HG02571 (cell line): ENCODE results near the gene EIPR1.

Experiments
- ATAC-seq: cut with Tn5 transposase; IDR thresholded peaks from one replicate; pipeline ENCODE4 v1.9.1; 2021; ENCODE audit warnings: mild to moderate bottlenecking, moderate library complexity; ENCODE audit not compliant: unreplicated experiment

Gene EIPR1

DNA sequence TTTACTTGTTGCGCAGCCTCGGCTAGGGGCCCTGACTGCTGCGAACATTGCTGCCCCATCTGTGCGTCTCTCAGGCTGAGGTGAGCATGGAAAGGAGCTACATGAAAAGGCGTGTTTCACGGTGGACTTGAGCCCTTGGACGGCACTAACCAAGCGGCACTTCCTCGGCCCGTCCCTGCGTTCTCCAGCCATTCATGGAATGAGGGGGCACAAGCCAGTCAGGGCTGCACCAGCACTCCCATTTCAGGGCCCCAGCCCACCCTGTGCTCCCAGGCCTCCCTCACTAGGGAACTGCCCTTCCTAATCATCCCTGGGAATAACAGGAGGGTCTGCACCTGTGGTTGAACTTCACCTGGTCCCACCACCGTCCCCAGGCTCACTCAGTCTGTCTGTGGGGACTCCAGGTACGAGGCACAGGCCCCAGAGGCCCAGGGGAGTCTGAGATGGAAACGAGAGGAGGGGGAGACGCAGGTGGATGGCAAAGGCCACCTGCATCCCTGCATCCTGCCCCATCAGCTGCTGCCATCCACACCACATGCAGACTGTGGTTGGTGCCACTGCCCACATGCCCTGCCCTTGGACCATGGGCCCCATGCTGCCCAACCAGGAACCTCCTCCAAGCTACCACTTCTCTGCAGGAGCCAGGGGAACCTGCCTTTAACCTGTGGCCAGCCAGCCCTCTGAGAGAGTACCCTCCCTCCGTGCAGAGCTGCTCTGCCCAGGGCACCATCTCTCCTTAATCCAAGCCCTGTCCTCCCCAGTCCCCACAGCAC, 99.7 kb downstream of the EIPR1 start:
- ATAC-seq: no peak

DNA sequence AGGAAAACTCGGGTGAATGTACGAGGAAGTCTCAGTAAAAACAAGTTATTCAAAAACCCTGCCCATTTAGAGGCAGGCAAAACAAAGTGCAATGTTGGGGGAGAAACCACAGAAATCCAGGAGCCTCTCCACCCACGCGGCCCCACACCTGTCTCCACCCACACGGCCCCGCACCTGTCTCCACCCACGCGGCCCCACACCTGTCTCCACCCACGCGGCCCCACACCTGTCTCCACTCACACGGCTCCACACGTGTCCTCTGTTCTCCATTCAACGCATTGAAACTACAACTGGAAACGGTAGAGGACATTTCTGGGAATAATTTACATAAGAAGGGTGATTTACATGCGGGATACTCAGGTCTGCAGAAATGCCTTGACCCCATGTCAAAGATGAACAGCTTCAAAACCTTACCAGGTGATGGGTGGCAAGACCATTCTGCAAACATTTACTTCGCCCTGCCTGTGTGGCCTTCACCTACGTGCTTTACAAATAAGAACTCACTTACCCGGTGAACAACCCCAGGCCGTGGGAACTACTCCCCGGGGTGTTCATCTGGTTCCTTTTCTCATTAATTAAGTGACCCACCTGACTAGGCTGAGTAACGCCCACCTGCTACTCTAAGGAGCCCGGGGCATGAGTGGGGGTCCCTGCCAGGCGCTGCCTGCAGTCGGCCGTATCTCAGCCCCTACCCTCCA, 100.4 kb downstream of the EIPR1 start:
- no peak for ATAC-seq

DNA sequence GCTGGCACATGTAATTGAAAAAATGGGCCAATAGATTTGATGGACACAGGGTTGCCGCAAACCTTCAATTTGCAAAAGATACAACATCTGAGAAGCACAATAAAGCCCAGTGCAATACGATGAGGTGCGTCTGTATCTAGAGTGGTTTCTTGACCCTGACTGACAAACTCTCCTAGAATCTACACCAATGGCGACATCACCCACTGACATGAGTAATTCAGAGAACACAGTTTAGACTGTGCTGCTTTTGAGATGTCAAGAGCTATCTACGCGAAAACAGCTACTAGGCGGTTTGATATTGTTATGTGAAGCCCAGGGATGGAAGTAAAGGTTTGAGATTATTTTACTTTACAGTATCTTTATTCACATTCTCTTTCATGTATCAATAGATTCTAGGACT, 104.9 kb downstream of the EIPR1 start:
- no peak for ATAC-seq

GRCh38 chr2:3270095-3270478, 107.5 kb downstream of the EIPR1 start:
- ATAC-seq: no peak

GRCh38 chr2:3269425-3270094, 108.1 kb downstream of the EIPR1 start:
- no peak for ATAC-seq

DNA sequence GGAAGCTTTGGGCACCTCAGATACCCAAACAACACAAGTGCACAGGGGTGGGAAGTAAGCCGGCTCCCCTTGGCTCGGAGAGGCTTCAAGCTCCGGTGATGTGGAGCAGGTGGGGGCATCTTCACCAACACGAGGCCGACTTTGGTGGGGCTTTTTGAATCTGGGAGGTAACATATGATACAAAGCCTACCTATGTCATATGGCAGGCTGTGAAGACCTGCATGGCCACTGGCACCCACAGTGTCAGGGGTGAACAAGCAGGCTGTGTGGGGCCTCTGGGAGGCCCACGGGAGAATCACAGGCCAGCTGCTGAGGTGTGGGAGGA, 109.0 kb downstream of the EIPR1 start:
- ATAC-seq: no peak

DNA sequence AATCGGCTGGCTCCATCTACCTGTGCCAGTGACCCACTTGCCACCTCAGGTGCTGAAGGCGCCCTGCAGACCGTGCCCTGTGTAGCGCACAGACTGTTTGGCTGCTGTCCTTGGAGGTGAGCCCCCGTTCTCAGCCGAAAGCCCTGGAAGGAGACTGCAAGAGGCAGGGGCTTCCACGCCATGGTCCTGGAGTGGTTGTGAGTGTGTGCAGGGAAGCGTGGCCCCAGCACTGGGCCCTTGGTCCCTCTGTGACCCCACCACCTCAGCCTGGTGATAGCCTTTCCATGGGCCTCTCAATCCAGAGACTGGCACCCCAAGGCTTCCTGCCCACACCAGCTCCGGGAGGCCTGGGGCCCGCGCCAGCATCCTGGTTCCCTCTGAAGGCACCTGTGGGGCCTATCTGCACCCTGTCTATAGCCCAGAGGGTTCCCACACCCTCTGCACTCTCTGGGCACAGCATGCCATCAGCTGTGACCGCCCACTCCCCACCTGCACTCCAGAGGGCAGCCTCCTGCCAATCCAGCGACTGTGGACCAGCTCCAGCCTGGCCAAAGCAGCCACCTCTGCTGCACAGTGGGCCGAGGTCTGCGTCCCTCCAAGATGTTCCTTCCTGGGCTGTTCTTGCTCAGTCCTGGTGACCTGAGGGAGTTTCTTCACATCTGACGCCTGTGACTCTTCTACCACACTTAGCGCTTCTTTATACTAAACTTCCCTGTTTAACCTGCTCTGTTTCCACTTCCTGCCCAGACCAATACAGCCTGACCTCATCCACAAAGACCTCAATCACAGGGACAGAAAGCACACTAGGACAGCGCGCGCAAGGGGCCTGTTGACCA, 109.5 kb downstream of the EIPR1 start:
- no peak for ATAC-seq

DNA sequence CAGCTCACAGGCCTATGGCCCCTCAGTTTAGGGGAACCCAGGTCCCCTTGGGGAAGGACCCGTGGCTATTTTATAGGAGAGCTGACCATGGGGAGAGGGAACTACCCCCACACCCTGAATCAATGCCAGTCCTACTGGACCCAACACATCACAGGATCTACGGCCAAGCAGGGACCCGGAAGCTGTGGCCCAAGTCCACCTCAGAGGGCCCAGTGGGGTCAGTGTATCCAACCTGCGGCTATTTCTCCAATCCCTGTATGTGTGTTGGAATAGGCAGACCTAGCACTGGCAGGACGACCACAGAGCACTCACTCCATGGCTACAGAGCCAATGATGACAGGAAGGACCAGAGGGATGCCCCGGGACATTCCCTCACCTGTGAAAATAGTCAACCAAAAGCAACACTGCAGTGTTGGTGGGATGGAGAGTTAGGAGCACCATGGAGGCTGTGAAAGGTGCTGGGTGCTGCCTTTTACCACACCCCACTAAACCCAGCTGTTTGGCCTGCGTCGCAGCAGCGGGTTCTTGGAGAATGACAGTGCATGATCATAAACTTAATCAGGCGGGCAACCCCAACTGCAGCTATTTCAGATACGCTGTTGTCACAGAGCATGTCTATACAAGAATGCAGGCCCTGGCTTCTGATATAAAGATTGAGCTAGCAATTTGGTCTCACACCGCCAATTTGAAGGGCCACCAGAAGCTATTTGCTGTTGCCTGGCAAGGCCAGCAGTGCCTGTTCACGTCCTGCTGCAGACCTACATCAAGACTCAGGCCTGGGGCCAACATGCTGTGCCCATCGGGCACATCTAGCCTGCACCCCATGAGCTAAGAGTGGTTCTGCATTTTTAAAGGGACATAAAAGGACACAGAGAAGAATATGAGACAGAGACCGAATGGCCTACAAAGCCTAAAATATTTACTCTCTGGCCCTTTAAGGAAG, 110.4 kb downstream of the EIPR1 start:
- no peak for ATAC-seq

GRCh38 chr2:3265981-3266924, 111.4 kb downstream of the EIPR1 start:
- ATAC-seq: no peak

- ATAC-seq: no peak
Observed at GRCh38 chr2:3265471-3265870, 112.1 kb downstream of the EIPR1 start.

DNA sequence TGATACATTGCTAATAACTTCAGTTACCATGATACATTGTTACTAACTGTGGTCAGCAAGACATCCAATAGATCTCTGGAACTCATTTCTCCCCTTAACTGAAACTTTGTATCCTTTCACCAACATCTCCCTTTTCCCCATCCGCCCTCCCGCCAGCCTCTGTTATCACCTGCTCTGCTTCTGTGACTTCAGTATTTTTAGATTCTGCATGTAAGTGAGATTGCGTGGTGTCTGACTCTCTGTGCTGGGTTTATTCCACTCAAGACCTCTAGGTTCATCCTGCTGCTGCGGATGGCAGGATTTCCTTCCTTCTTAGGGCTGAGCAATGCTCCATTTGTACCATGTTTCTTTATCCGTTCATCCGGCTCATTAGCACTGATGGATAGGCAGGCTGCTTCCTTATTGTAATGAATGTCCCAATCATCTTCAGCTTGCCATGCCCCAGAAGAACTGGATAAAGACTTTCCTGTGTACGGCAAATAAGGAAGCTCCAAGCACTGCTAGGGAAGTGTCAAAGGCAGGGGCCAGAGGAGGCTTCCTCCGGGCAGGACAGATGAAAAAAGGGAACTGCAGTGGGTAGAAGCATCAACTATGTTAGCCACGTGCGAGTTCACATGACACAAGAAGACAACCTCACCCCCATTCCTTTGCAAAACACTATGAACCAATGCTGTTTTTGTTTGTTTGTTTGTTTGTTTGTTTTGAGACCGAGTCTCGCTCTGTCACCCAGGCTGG, 113.4 kb downstream of the EIPR1 start:
- no peak for ATAC-seq

- no peak for ATAC-seq
Observed at GRCh38 chr2:3263487-3263886, 114.1 kb downstream of the EIPR1 start.

DNA sequence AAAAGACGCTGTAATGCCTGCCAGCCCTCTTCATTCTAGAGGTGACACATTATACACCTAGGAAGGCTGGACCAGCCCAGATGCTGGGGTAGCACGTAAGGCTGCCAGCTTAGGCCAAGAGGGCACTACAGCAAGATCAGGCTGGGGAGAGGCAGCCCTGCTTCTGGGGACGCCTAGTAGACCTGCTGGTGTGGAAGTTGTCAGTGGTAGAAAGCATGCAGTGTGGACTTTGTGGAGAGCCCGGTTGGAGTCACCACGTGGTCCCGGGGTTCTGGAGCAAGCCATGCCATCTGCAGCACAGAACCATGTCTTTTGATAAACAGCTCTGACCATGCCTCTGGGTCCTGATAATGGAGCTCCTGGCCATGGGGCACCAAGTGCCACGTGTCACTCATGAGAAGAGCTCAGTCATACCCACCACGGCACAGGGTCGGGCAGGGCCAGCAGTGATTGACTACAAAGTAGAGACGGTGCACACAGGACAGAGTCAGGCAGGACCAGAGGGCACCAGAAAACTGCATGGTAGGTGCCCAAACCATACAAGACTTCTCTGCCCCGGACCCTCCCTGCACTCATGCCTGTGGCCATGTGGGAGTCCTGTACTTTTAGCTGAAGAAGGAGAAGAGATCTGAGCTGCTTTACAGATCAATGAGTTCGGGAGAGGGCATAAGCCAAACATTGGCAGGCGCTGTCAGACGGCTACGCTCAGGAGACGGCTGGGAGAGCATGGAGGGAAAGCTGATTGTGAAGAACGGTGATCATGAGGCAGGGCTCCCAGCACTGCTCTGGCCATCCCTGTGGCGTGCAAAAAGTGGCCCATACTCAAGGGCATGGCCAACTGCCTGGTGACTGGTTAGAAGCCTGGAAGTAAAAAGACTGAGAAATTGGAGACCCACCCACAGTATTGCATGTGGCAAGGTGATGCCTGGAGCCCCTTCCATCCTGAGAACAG, 114.9 kb downstream of the EIPR1 start:
- ATAC-seq: no peak

DNA sequence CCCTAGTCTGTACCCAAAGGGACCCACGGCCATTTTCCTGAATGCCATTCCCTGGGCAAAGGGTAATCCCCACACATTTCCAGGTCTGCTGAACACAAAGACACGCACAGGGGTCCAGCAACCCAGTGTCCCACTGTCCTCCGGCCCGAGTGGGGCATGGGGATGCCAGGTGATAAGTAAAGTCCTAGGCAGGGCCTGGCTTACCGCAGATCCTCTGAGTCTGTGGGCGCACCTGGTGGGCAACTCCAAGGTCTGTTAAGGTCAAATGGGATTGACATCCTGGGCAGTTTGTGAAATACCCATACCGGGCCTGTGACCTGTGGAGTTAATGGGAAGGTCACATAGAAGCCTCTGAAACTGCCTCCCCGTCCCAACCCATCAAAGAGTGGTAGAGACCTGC, 116.1 kb downstream of the EIPR1 start:
- ATAC-seq: no peak

- ATAC-seq: no peak
Observed at GRCh38 chr2:3260959-3261358, 116.7 kb downstream of the EIPR1 start.

DNA sequence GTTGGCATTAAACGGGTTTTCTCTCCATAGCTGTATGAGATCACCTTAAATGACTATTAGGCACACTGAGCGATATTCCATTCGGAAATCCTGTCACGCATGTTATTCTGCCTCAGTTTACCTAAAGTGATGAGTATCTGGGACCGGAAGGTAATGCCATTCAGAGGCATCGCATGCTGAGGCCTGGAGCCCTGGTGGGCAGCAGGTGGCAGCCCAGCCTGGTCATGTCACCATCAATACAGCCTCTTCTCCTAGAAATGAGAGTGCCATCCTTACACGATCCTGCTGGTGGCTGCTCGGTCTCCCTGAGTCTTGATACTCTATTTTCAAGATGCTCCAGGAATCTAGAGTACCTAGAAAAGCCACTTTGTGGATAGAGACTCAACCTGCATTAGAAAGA, 119.8 kb downstream of the EIPR1 start:
- ATAC-seq: no peak

GRCh38 chr2:3257166-3257565, 120.5 kb downstream of the EIPR1 start:
- ATAC-seq: no peak
